ENCODE results near the gene CREB3L2.

Gene CREB3L2

GRCh38 chr7:137828456-137828855 lies 173.4 kb downstream of the CREB3L2 start (continued):
- TF ChIP-seq ZNF621 (tag by site-specific recombination; IDR thresholded peaks at IDR 0.05), result no peak

- Histone ChIP-seq H3K4me1 (ENCODE audit: control insufficient read depth, insufficient read depth, low read length) (no peaks in the 10 kb centered on the region), H3K27ac (ENCODE audit: extremely low read depth, low read depth, low read length) (no peak overlapping the region), H3K4me3 (ENCODE audit: low read depth, low read length) (no peak overlapping the region), H3K9me3 (ENCODE audit: control insufficient read depth, insufficient read depth, low read depth, low read length) (no peaks in the 10 kb centered on the region), H3K36me3 (ENCODE audit: control insufficient read depth in 2 of 2, insufficient read depth in 1 of 2, low read length in 2 of 2) (no peaks in the 10 kb centered on the region)
- TF ChIP-seq ZNF23 (tag by site-specific recombination; IDR thresholded peaks at IDR 0.05; ENCODE audit: borderline replicate concordance), result no peak
- no peak for TF ChIP-seq ZNF223 (tag by site-specific recombination; IDR thresholded peaks at IDR 0.05)
- peak; percentile 90 for TF ChIP-seq ZSCAN4 (tag by site-specific recombination; IDR thresholded peaks at IDR 0.05)
- CTCF ChIA-PET, result no interaction called here
- POLR2A ChIA-PET, result no interaction called here
Measured at GRCh38 chr7:137825489-137825888, 176.4 kb downstream of the CREB3L2 start.
